ENCODE data around the gene HTRA3.

Gene HTRA3

GRCh38 chr4:8269535-8270417, at the start of gene HTRA3:
HTRA3 (plus strand) TSS chr4:8269754; CDS start chr4:8269969, 215 bp downstream.
- no peak for DNase-seq

DNA sequence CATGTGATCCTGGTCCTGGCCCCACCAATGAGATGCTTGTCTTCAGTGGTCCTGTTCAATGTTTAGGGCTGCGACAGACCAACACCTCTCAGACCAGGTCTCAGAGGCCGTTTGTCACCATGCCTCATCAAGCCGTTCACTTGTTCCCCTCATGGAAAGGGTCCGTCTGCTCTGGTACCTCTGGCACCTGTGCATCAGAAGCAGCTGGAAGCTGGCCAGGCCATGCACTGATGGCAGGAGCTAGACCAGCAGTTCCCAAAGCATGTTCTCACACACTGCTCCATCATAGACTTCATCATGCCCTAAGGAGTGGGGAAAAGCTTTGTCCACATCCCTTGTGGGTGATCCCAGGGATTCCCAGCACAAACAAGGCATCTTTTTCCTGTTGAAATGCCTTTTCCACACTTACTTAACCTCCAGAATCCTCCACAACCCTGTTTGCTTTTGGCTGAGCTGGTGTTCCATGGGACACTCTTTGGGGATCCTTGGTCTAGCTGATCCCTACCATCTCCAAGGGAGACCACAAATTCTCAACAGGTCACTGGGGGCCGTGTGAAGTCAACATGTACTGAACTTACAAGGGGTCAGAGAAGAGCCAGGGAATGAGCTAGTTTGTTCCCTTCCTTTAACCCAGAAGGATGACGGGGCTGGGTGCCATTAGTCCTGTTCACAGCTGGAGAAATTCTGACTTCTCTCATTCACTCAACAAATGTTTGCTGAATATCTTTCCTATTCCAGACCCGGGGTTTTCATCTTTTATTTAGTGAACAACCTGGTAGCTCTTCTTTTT, 48.7 kb upstream of the HTRA3 start:
- no peak for DNase-seq

GRCh38 chr4:8221476-8221875, 48.1 kb upstream of the HTRA3 start:
- no peak for DNase-seq

DNA sequence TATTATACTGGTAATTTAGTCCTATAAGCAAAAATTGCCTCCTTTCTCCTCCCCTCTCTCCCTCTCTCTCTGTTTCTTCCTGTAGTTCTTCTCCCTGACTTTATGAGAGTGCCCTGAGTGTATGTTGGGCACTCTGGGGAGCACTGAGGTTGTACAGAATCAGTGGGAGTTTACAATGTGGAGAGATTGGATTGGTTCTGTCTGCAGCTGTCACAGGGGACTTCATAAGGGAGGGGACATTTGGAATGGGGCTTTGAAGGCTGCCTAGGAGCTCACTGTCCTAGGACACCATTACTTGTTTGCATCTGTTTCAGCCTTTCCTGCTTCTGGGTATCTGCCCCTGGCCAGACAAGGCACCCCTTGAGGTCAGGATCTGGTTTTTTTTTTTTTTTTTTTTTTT, 47.6 kb upstream of the HTRA3 start:
- no peak for DNase-seq

DNA sequence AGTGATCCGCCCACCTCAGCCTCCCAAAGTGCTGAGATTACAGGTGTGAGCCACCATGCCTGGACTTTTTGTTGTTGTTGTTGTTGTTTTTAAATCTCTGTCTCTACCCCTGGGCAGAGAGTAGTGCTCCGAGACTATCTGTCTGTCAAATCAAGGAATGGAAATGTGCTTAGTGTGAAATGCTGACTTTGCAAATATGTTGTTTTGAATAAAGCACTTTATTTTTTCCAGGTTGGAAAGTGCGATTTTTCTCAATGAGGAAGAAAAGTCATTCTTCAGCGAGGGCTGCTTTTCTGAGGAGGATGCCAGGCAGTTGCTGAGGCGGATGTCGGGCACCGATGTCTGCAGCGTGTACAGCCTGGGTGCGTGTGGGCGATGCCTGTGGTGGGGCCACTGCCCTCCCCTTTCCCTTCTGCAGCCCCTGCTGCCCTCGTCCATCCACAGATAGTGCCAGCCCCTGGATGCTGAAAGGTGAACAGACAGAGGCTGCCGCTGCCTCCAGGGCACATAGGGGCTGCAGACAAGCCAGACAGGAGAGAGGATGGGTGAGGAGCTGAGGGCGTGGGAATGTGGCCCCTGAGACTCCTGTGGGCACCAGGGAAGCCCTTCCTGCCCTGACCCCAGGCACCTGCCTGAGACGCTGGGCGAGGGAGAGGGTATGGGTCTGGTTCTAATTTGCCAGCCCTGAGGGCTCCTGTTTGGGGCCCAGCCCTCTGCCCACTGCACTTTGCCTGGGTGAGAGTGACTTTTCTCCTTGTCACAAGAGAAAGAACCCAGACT, 46.8 kb upstream of the HTRA3 start:
- DNase-seq: no peak

DNA sequence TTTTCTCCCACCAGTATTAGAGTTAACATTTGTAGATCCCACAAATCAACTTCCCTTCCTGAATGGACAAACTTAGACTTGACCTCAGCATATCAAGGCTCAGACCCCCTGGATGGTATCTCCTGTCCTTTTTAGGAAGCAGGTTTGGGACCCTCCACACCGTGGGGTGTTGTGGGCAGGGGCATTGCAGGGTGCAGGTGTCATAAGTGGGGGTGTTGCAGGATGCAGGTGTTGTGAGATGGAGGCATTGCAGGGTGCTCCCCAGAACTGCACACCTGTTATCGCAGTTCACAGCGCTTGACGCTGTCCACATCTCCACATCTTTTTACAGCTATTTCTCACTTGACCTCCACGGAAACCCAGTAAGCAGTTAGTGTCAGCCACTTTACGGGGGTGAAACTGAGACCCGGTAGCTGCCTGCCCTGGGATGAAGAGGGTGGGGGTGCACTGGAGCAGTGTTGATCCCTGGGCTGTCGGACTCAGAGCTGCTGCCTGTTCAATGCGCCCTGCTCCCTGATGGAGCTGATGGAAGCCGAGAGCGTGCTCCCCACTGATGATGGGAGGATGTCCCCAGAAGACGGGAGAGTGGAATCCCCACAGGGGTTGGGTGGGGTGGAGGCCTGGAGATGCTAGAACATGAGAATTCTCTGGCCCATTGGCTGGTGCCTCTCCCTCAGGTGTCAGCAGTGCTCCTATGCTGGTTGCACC, 45.1 kb upstream of the HTRA3 start:
- no peak for DNase-seq

DNA sequence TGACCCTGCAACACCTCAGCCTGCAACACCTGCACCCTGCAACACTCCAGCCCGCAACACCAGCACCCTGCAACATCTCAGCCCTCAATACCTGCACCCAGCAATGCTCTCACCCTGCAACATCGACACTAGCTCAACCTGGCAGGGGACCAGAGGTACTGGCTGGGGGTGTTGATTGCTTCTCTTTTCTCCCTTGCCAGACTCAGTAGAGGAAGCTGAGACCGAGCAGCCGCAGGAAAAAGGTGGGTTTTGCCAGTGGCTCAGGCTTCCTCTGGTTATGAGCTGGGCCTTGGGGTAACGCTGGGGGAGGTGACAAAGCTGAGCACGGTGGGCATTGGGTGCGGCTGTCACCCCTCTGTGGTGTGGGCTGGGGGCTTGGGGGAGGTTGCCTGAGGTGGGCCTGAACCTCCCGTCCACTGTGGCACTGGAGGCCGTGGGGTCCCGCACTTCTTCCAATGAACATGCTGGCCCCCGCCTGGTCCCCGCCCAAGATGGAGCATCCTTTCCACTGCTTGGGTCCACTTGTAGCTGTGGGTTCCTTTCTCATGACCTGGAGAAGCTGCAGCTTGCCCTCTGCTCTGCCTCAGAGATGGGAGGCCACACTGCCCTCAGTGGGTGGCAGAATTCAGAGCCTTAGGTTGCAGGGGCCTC, 44.5 kb upstream of the HTRA3 start:
- DNase-seq: no peak

DNA sequence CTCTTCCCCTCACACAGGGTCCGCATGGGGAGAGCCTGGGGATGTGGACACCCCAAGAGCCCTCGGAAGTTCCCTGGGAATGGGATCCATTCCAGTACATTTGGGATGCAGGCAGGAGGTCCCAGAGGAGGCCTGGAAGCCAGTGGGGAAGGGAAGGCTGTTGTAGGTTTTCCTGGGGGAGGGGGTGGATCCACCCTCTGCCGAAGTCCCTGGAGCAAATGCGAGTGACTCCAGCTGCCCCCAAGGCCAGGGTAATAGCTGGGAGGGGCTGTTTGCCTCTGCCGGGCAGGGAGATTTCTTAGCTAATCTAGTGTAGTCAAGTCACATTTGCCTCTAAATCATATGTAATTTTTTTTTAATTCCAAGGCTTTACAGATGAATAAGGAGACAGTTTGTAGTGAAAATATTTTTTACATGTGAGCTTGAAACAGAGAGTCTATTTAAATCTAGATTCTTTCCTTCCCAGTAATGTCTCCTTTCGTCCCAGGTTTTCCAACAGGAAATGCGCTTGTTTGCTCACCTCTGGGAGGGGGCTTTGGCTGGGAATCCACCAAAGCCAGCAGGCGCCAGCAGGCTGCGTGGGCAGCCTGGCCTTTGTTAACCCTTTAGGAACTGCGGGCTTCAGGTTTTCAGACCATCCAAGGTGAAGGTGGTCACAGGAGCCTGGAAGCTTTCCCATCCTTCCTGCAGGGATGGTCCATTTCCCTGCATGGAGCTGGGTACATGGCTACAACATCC, 43.7 kb upstream of the HTRA3 start:
- DNase-seq: no peak

DNA sequence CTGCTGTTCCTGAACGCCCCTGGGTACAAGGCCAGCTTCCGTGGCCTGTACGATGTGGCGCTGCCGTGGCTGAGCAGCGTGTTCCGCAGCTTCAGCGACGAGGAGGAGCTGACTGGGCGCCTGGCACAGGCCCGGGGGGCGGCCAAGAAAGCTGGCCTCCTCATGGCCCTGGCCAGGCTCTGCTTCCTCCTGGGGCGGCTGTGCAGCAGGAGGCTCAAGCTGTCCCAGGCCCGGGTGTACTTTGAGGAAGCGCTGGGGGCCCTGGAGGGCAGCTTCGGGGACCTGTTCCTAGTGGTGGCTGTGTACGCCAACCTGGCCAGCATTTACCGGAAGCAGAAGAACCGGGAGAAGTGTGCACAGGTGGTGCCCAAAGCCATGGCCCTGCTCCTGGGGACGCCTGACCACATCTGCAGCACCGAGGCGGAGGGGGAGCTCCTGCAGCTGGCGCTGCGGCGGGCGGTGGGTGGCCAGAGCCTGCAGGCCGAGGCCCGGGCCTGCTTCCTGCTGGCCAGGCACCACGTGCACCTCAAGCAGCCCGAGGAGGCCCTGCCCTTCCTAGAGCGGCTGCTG, 42.3 kb upstream of the HTRA3 start:
- DNase-seq: no peak

GRCh38 chr4:8227771-8228318, 41.7 kb upstream of the HTRA3 start:
- DNase-seq: no peak

GRCh38 chr4:8228319-8229250, 41.0 kb upstream of the HTRA3 start:
- DNase-seq: no peak

GRCh38 chr4:8229331-8229975, 40.1 kb upstream of the HTRA3 start:
- DNase-seq: no peak

- DNase-seq: no peak
Measured at GRCh38 chr4:8230033-8230432, 39.5 kb upstream of the HTRA3 start.

DNA sequence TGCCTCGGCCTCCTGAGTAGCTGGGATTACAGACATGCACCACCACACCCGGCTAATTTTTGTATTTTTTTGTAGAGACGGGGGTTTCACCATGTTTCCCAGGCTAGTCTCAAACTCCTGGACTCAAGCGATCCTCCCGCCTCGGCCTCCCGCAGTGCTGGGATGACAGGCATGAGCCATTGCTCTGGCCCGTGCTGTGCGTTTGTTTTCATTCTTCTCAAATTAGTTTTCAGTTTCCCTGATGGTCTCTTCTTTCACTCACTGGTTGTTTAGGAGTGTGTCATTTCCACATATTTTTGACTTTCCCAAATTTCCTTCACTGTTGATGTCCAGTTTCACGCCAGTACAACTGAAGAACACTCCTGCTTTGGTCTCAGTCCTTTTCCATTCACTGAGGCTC, 38.7 kb upstream of the HTRA3 start:
- no peak for DNase-seq

DNA sequence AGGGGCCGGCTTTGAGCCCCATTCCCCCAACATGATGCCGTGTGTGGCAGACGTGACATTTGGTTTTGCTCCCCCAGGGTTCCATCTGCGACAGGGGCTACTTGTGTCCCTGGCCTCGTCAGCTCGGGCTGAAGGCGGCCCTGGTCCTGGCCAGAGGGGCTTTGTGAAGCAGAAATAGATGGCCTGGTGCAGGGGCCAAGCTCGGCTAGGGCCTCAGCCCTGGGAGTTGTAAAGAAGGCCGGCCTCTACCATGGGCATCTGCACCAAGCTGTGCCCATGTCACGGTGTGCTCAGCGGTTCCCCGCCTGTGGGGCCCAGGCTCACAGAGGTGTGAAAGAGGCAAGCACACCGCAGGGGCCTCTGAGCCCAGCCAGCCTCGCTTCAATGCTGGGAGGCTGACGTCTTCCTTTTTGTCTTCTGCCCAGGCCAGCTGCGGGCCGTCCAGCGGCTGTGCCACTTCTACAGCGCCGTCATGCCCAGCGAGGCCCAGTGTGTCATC, 38.0 kb upstream of the HTRA3 start:
- no peak for DNase-seq

GRCh38 chr4:8232748-8233147, 36.8 kb upstream of the HTRA3 start:
- no peak for DNase-seq

GRCh38 chr4:8233672-8234484, 35.7 kb upstream of the HTRA3 start:
- no peak for DNase-seq

DNA sequence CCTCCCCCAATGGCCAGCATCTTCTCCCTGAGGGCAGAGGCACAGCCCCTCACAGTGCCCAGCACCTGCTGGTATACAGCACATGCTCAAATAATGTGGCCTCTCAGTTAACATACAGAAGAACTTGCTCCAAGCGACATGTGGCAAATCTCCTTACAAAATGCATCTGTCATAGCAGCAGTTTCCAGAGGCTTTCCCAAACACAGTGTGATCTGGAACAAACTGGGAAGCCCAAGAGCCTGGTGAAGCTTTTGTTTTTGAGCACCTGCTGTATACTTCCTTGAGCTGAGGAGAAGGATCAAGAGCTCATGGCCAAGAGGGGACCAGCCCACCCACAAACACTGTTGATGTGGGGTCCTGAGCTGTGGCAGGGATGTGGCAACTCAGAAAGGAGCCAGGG, 34.8 kb upstream of the HTRA3 start:
- DNase-seq: no peak

Measured in NCI-H1436 (cell line).